GM18511 (cell line): ENCODE results near the gene POLR1B.
A peak's percentile ranks its signal among the peaks of the same experiment; 100 is the strongest.

ENCODE experiments used
- ATAC-seq: cut with Tn5 transposase; IDR thresholded peaks from one replicate; pipeline ENCODE4 v1.9.1; 2021; ENCODE audit warnings: mild to moderate bottlenecking, moderate library complexity; ENCODE audit not compliant: unreplicated experiment

Gene POLR1B

GRCh38 chr2:112539306-112539705 is 3.0 kb upstream of the POLR1B start:
- ATAC-seq, result no peak

GRCh38 chr2:112540906-112541305 is 1.4 kb upstream of the POLR1B start:
- ATAC-seq, result no peak

GRCh38 chr2:112541315-112542122 is 746 bp upstream of the POLR1B start:
- peak; percentile 74 for ATAC-seq

GRCh38 chr2:112542984-112543661 is 858 bp downstream of the POLR1B start:
- ATAC-seq, result no peak

GRCh38 chr2:112547333-112547732 is 5.1 kb downstream of the POLR1B start:
- ATAC-seq, result no peak

- ATAC-seq, result no peak
Measured at GRCh38 chr2:112548980-112549379, 6.7 kb downstream of the POLR1B start.

GRCh38 chr2:112566104-112566503 is 23.8 kb downstream of the POLR1B start:
- ATAC-seq, result peak; percentile 77

GRCh38 chr2:112566508-112566907 is 24.2 kb downstream of the POLR1B start:
- peak; percentile 26 for ATAC-seq

GRCh38 chr2:112572005-112572404 is 29.7 kb downstream of the POLR1B start:
- ATAC-seq, result no peak

- no peak for ATAC-seq
Measured at GRCh38 chr2:112577756-112578155, 35.5 kb downstream of the POLR1B start.

- ATAC-seq, result no peak
Measured at GRCh38 chr2:112579241-112579640, 37.0 kb downstream of the POLR1B start.

- no peak for ATAC-seq
Measured at GRCh38 chr2:112580084-112580483, 37.8 kb downstream of the POLR1B start.

- ATAC-seq, result no peak
Measured at GRCh38 chr2:112582314-112582746, 40.1 kb downstream of the POLR1B start.

GRCh38 chr2:112583497-112584133 is 41.4 kb downstream of the POLR1B start:
- no peak for ATAC-seq

GRCh38 chr2:112584134-112584890 is 42.0 kb downstream of the POLR1B start, which contains the start of gene CHCHD5:
Gene CHCHD5 (plus strand): TSS chr2:112584609. CDS start chr2:112584648, 39 bp downstream.
- peak; percentile 87 for ATAC-seq

- ATAC-seq, result no peak
Measured at GRCh38 chr2:112584891-112585250, 42.6 kb downstream of the POLR1B start.

- ATAC-seq, result no peak
Measured at GRCh38 chr2:112585400-112585799, 43.1 kb downstream of the POLR1B start.

GRCh38 chr2:112585873-112586464 is 43.7 kb downstream of the POLR1B start:
- no peak for ATAC-seq

GRCh38 chr2:112588611-112589045 is 46.4 kb downstream of the POLR1B start:
- ATAC-seq, result no peak

GRCh38 chr2:112591413-112591812 is 49.1 kb downstream of the POLR1B start:
- ATAC-seq, result no peak

- ATAC-seq, result no peak
Measured at GRCh38 chr2:112593736-112594135, 51.5 kb downstream of the POLR1B start.
